Mesendoderm (in vitro differentiated cells): ENCODE measurements around the gene ZNF334.

ENCODE experiments used
- DNase-seq: peaks from one replicate; pipeline ENCODE4 v3.0.0; 2013
- H2AK5ac ChIP-seq: 2 replicates; pipeline ENCODE4 v1.6.1; 2013; ENCODE audit warnings: low read length, inconsistent platforms
- H2BK120ac ChIP-seq: 2 replicates; pipeline ENCODE4 v1.6.1; 2013; ENCODE audit warnings: low read depth, mild to moderate bottlenecking, low read length, moderate library complexity, mixed read lengths
- H2BK15ac ChIP-seq: replicated peaks from 2 replicates; pipeline ENCODE4 v1.6.1; 2013; ENCODE audit warnings: low read depth, mild to moderate bottlenecking, moderate library complexity
- H2BK5ac ChIP-seq: 2 replicates; pipeline ENCODE4 v1.6.1; 2013; ENCODE audit warnings: low read length, inconsistent platforms
- H3K18ac ChIP-seq: 2 replicates; pipeline ENCODE4 v1.6.1; 2013; ENCODE audit warnings: mild to moderate bottlenecking, low read length, mixed read lengths
- H3K23ac ChIP-seq: one replicate; pipeline ENCODE4 v1.6.1; 2013; ENCODE audit warnings: low read length
- H3K27ac ChIP-seq: 2 replicates; pipeline ENCODE4 v1.5.1; 2013; ENCODE audit warnings: low read depth, mild to moderate bottlenecking, inconsistent platforms, low read length, moderate library complexity
- H3K27me3 ChIP-seq: 2 replicates; pipeline ENCODE4 v1.6.1; 2013; ENCODE audit warnings: low read length, control low read depth, mild to moderate bottlenecking, inconsistent platforms; ENCODE audit not compliant: insufficient read depth, poor library complexity
- H3K36me3 ChIP-seq: 2 replicates; pipeline ENCODE4 v1.6.1; 2013; ENCODE audit warnings: low read length, inconsistent platforms; ENCODE audit not compliant: control insufficient read depth, insufficient read depth
- H3K4ac ChIP-seq: one replicate; pipeline ENCODE4 v1.6.1; 2013; ENCODE audit warnings: low read depth, mild to moderate bottlenecking, low read length, moderate library complexity
- H3K4me1 ChIP-seq: 2 replicates; pipeline ENCODE4 v1.6.1; 2013; ENCODE audit warnings: low read depth, low read length, inconsistent platforms; ENCODE audit not compliant: control insufficient read depth
- H3K4me2 ChIP-seq: 2 replicates; pipeline ENCODE4 v1.6.1; 2013; ENCODE audit warnings: low read length
- H3K4me3 ChIP-seq: 2 replicates; pipeline ENCODE4 v1.5.1; 2013; ENCODE audit warnings: mild to moderate bottlenecking, low read length
- H3K56ac ChIP-seq: one replicate; pipeline ENCODE4 v1.6.1; 2013; ENCODE audit warnings: low read length
- H3K79me1 ChIP-seq: 2 replicates; pipeline ENCODE4 v1.6.1; 2013; ENCODE audit warnings: low read length, inconsistent platforms
- H3K79me2 ChIP-seq: 2 replicates; pipeline ENCODE4 v1.6.1; 2013; ENCODE audit warnings: mild to moderate bottlenecking, low read length; ENCODE audit not compliant: control insufficient read depth, insufficient read depth
- H3K9ac ChIP-seq: 2 replicates; pipeline ENCODE4 v1.6.1; 2013; ENCODE audit warnings: low read length, inconsistent platforms
- H4K5ac ChIP-seq: one replicate; pipeline ENCODE4 v1.6.1; 2013; ENCODE audit warnings: low read length
- H4K8ac ChIP-seq: one replicate; pipeline ENCODE4 v1.6.1; 2013; ENCODE audit warnings: low read depth, mild to moderate bottlenecking, control low read depth, low read length, moderate library complexity
- WGBS: extraction: QIAGEN DNeasy Blood & Tissue Kit; methylation state at CpG from one replicate; pipeline ENCODE4 v1.1.7; 2013; ENCODE audit warnings: low lambda C conversion rate, missing lambda C conversion rate; ENCODE audit not compliant: insufficient coverage; ENCODE audit errors: extremely low coverage; 5-methylcytosine and 5-hydroxymethylcytosine counted together

The ZNF334 gene

DNA sequence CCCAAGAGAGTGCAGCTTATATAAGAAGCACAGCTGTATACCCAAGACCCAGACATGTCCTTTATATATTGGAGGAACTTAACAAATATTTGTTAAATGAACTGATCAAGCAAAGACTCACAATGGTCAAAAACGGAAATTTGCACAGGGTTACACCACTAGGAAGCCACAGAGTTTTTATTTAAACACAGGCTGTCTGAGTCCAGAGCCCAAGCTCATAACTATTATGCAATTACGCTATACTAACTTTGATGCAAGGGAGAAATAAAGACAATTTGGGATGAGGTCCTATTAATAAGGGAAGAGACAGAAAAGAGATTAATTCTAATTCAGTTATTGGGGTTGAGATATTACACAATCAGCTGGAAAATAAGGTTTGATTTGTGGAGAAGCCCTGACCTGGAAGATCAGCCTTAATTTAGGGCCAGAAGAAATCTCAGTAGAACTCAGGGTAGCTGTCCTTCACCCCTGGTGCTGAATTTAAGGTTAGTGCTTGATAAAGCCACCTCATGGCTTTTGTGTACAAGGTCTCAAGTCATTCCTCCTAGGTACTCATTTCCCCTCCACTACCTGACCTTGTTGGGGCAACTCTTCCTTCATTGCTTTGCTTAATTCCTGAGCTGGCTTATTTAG lies 10.5 kb upstream of the ZNF334 start:
- H2AK5ac ChIP-seq, result no peak overlapping the region

GRCh38 chr20:46523108-46523507 lies 9.7 kb upstream of the ZNF334 start:
- H4K8ac ChIP-seq, result no peak overlapping the region
- no peak overlapping the region for H3K9ac ChIP-seq
- no peak overlapping the region for H2AK5ac ChIP-seq
- no peak overlapping the region for H3K56ac ChIP-seq
- H3K4me1 ChIP-seq, result no peaks in the 10 kb centered on the region
- no peak overlapping the region for H3K4ac ChIP-seq
- H3K18ac ChIP-seq, result no peak overlapping the region
- no peak overlapping the region for H2BK5ac ChIP-seq
- no peaks in the 10 kb centered on the region for H3K36me3 ChIP-seq
- no peak overlapping the region for H3K27ac ChIP-seq
- no peak for DNase-seq
- H3K4me2 ChIP-seq, result no peak overlapping the region
- no peaks in the 10 kb centered on the region for H3K27me3 ChIP-seq
- H4K5ac ChIP-seq, result no peak overlapping the region
- H2BK15ac ChIP-seq, result no peak overlapping the region
- no peak overlapping the region for H2BK120ac ChIP-seq
- no peak overlapping the region for H3K23ac ChIP-seq
- no CpG with 5 or more reads among the region's 5 CpGs for WGBS
- H3K4me3 ChIP-seq, result no peak overlapping the region
- H3K79me1 ChIP-seq, result no peaks in the 10 kb centered on the region
- no peaks in the 10 kb centered on the region for H3K79me2 ChIP-seq

More for the DNA sequence above, 10.5 kb upstream of the ZNF334 start:
- no peaks in the 10 kb centered on the region for H3K27me3 ChIP-seq
- peak; percentile 53 for DNase-seq
- no peak overlapping the region for H4K8ac ChIP-seq
- H3K18ac ChIP-seq, result no peak overlapping the region
- no peak overlapping the region for H3K27ac ChIP-seq
- no peak overlapping the region for H4K5ac ChIP-seq
- no peaks in the 10 kb centered on the region for H3K79me1 ChIP-seq
- no peak overlapping the region for H3K4me2 ChIP-seq
- H3K79me2 ChIP-seq, result no peaks in the 10 kb centered on the region
- no peak overlapping the region for H3K4ac ChIP-seq
- no peak overlapping the region for H3K4me3 ChIP-seq
- no peak overlapping the region for H3K23ac ChIP-seq
- H3K4me1 ChIP-seq, result no peaks in the 10 kb centered on the region
- no peak overlapping the region for H2BK120ac ChIP-seq
- no CpG with 5 or more reads among the region's 2 CpGs for WGBS
- no peak overlapping the region for H2BK15ac ChIP-seq
- no peaks in the 10 kb centered on the region for H3K36me3 ChIP-seq
- H3K56ac ChIP-seq, result no peak overlapping the region
- H2BK5ac ChIP-seq, result no peak overlapping the region
- no peak overlapping the region for H3K9ac ChIP-seq

GRCh38 chr20:46520976-46521579 lies 7.7 kb upstream of the ZNF334 start:
- Histone ChIP-seq H2BK120ac (no peak overlapping the region), H3K23ac (no peak overlapping the region), H3K18ac (no peak overlapping the region), H3K4ac (no peak overlapping the region), H2BK15ac (no peak overlapping the region), H2AK5ac (no peak overlapping the region), H3K4me1 (no peaks in the 10 kb centered on the region), H3K79me1 (no peaks in the 10 kb centered on the region), H4K5ac (no peak overlapping the region), H3K27me3 (no peaks in the 10 kb centered on the region), H3K9ac (no peak overlapping the region), H3K4me2 (no peak overlapping the region), H3K4me3 (no peak overlapping the region), H4K8ac (no peak overlapping the region), H3K56ac (peak overlapping the region; percentile 46), H3K27ac (no peak overlapping the region), H3K79me2 (no peaks in the 10 kb centered on the region), H3K36me3 (no peaks in the 10 kb centered on the region), H2BK5ac (no peak overlapping the region)
- WGBS, result no CpG with 5 or more reads among the region's 4 CpGs
- DNase-seq, result peak; percentile 91

- Histone ChIP-seq H3K9ac (no peak overlapping the region), H4K5ac (no peak overlapping the region), H3K79me2 (no peaks in the 10 kb centered on the region), H3K27ac (no peak overlapping the region), H3K4me2 (no peak overlapping the region), H4K8ac (no peak overlapping the region), H3K56ac (no peak overlapping the region), H2BK15ac (no peak overlapping the region), H3K4ac (no peak overlapping the region), H2BK120ac (no peak overlapping the region), H3K4me1 (no peaks in the 10 kb centered on the region), H3K79me1 (no peaks in the 10 kb centered on the region), H3K4me3 (no peak overlapping the region), H3K27me3 (no peaks in the 10 kb centered on the region), H2BK5ac (no peak overlapping the region), H3K18ac (no peak overlapping the region), H2AK5ac (no peak overlapping the region), H3K23ac (no peak overlapping the region), H3K36me3 (no peaks in the 10 kb centered on the region)
- no CpG with 5 or more reads among the region's 4 CpGs for WGBS
- DNase-seq, result no peak
These were observed 7.2 kb upstream of the ZNF334 start for GRCh38 chr20:46520540-46520939.

DNA sequence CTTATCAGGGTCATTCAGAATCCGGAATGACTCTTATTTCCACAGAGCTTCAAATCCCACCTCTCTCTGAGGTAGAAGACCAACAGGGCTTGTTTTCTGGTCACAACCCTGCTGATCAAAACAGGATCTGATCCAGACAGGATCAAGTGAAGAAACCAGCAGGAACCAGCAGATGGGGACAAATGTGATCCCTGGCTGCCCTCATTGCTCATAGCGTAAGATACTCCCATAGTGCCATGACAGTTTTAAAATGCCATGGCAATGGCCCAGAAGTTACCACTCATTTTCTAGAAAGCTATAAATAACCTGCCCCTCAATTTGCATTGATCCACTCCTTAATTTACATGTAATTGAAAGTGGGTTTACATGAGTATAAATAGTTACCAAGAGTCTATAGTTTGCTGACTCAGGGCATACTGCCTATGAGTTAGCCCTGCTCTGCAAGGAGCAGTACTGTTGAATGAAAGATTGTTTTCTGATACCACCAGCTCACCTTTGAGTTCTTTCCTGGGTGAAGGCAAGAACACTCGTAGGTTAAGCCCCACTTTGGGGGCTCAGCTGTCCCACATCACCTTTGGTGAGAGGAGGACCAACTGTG lies 6.2 kb upstream of the ZNF334 start:
- no peak overlapping the region for H4K5ac ChIP-seq
- H3K9ac ChIP-seq, result no peak overlapping the region
- no peaks in the 10 kb centered on the region for H3K27me3 ChIP-seq

More for the DNA sequence above, 6.2 kb upstream of the ZNF334 start:
- H2BK120ac ChIP-seq, result no peak overlapping the region
- no peak overlapping the region for H2BK5ac ChIP-seq
- no peaks in the 10 kb centered on the region for H3K4me1 ChIP-seq
- H3K56ac ChIP-seq, result no peak overlapping the region
- H3K36me3 ChIP-seq, result no peaks in the 10 kb centered on the region
- H3K79me1 ChIP-seq, result no peaks in the 10 kb centered on the region
- H3K18ac ChIP-seq, result no peak overlapping the region
- DNase-seq, result no peak
- no peak overlapping the region for H3K4ac ChIP-seq
- H3K4me3 ChIP-seq, result no peak overlapping the region
- H2BK15ac ChIP-seq, result no peak overlapping the region
- no peak overlapping the region for H3K4me2 ChIP-seq
- H3K23ac ChIP-seq, result no peak overlapping the region
- no peaks in the 10 kb centered on the region for H3K79me2 ChIP-seq
- no peak overlapping the region for H3K27ac ChIP-seq
- no CpG with 5 or more reads among the region's 3 CpGs for WGBS
- no peak overlapping the region for H4K8ac ChIP-seq
- H2AK5ac ChIP-seq, result no peak overlapping the region
